CD4-positive, alpha-beta T cell treated with Interleukin-12 subunit alpha and Interleukin-12 subunit beta, for 1 hour (primary cell): ENCODE measurements around the gene SLC25A42.
A peak's percentile ranks its signal among the peaks of the same experiment; 100 is the strongest.
"Not testable (repeated sequence)": the region's sequence is repeated elsewhere in the genome, so short reads cannot be mapped to it uniquely, and the experiment has no call there.

Experiments used
- DNase-seq: peaks from one replicate; pipeline ENCODE4 v3.0.0-alpha.2; 2020

The SLC25A42 gene

GRCh38 chr19:19106938-19107337, 43.1 kb downstream of the SLC25A42 start:
- DNase-seq, result not testable (repeated sequence)

- DNase-seq, result no peak
These were observed 43.9 kb downstream of the SLC25A42 start for GRCh38 chr19:19107654-19108053.

- DNase-seq, result no peak
These were observed 45.8 kb downstream of the SLC25A42 start for GRCh38 chr19:19109601-19110000.

GRCh38 chr19:19110410-19111135, 46.8 kb downstream of the SLC25A42 start:
- DNase-seq, result peak; percentile 18

- no peak for DNase-seq
These were observed 47.5 kb downstream of the SLC25A42 start for GRCh38 chr19:19111136-19111835.

GRCh38 chr19:19111967-19112580, 48.3 kb downstream of the SLC25A42 start:
- DNase-seq, result no peak

- DNase-seq, result no peak
These were observed 49.3 kb downstream of the SLC25A42 start for GRCh38 chr19:19113040-19113626.

- peak; percentile 57 for DNase-seq
These were observed 52.2 kb downstream of the SLC25A42 start for GRCh38 chr19:19115954-19116353.

GRCh38 chr19:19119325-19120237, 55.8 kb downstream of the SLC25A42 start:
- no peak for DNase-seq

- peak; percentile 23 for DNase-seq
These were observed 56.8 kb downstream of the SLC25A42 start for GRCh38 chr19:19120308-19121231.

- DNase-seq, result no peak
These were observed 57.6 kb downstream of the SLC25A42 start for GRCh38 chr19:19121371-19121770.

GRCh38 chr19:19122902-19123301, 59.1 kb downstream of the SLC25A42 start:
- no peak for DNase-seq

GRCh38 chr19:19123386-19123785, 59.6 kb downstream of the SLC25A42 start:
- no peak for DNase-seq

GRCh38 chr19:19126102-19126501, 62.3 kb downstream of the SLC25A42 start:
- DNase-seq, result no peak

GRCh38 chr19:19131989-19132388, 68.2 kb downstream of the SLC25A42 start:
- no peak for DNase-seq

- no peak for DNase-seq
These were observed 69.1 kb downstream of the SLC25A42 start for GRCh38 chr19:19132912-19133311.

GRCh38 chr19:19133985-19134384, 70.2 kb downstream of the SLC25A42 start:
- DNase-seq, result no peak

- DNase-seq, result peak; percentile 42
These were observed 70.9 kb downstream of the SLC25A42 start for GRCh38 chr19:19134687-19135158.

- DNase-seq, result not testable (repeated sequence)
These were observed 71.9 kb downstream of the SLC25A42 start for GRCh38 chr19:19135713-19136112.

GRCh38 chr19:19137556-19138108, 73.8 kb downstream of the SLC25A42 start:
- no peak for DNase-seq
